K562 (cell line): Measurements from ENCODE around the gene BRD4.
"Not testable (repeated sequence)": the region's sequence is repeated elsewhere in the genome, so short reads cannot be mapped to it uniquely, and the experiment has no call there.

Source experiments
- EP400 ChIP-seq: fragments of 450-650 bp; IDR thresholded peaks from 2 replicates; pipeline ENCODE4 v1.6.1; 2017; ENCODE audit warnings: antibody characterized with exemption, mild to moderate bottlenecking, moderate library complexity
- KDM1A ChIP-seq, 2 experiments: fragments of 450-650 bp; IDR thresholded peaks; 2 replicates each; pipeline ENCODE4 v1.6.1; 2016; ENCODE audit warnings: mild to moderate bottlenecking in 2 of 2
- KLF10 ChIP-seq: fragments of 250-450 bp; sonication (Bioruptor Pico); IDR thresholded peaks from 2 replicates; pipeline ENCODE4 v1.6.1; 2021; ENCODE audit warnings: matching md5 sums
- MTA3 ChIP-seq: fragments of 450-650 bp; formaldehyde crosslinking; IDR thresholded peaks from 2 replicates; pipeline ENCODE4 v1.6.1; 2017; ENCODE audit warnings: mild to moderate bottlenecking, borderline replicate concordance
- NBN ChIP-seq: fragments of 450-650 bp; IDR thresholded peaks from 2 replicates; pipeline ENCODE4 v1.6.1; 2016; ENCODE audit warnings: low read depth, mild to moderate bottlenecking
- NFE2L1 ChIP-seq: fragments of 450-650 bp; IDR thresholded peaks from 2 replicates; pipeline ENCODE4 v1.6.1; 2016; ENCODE audit warnings: missing genetic modification characterization, low read depth, mild to moderate bottlenecking, missing compliant biosample characterization, moderate library complexity, borderline replicate concordance
- RAD21 ChIP-seq, 2 experiments: fragments of 250-450 bp in 1 of 2; fragments of 450-650 bp in 1 of 2; sonication (Bioruptor Pico) in 1 of 2; formaldehyde crosslinking in 1 of 2; IDR thresholded peaks in 1 of 2; conservative IDR thresholded peaks in 1 of 2; 2 replicates each; pipeline versions ENCODE4 v1.4.0 to v1.8.0; 2020 to 2022; ENCODE audit warnings: mild to moderate bottlenecking in 2 of 2, moderate library complexity in 1 of 2
- SRF ChIP-seq, 2 experiments: fragments of 250-450, 450-650 bp in 1 of 2; sonication (Bioruptor Pico) in 1 of 2; sonication (generic) in 1 of 2; formaldehyde crosslinking; IDR thresholded peaks; 2 replicates each; pipeline versions ENCODE4 v1.5.0 to v1.5.1; 2020 to 2022; ENCODE audit warnings: mild to moderate bottlenecking in 1 of 2, missing genetic modification reagents in 1 of 2
- ZC3H4 ChIP-seq: sonication (generic); formaldehyde crosslinking; IDR thresholded peaks from 2 replicates; pipeline ENCODE4 v1.9.0; 2021; ENCODE audit warnings: missing genetic modification reagents, borderline replicate concordance
- TF ChIP-seq, protein P1 (sequence below), 2 experiments: IDR thresholded peaks; 2 replicates each; pipeline ENCODE4 v1.6.1; 2012; ENCODE audit warnings: improper control_type of control experiment in 2 of 2, low read depth in 2 of 2, low read length in 2 of 2, borderline replicate concordance in 1 of 2
- TF ChIP-seq, protein P2 (sequence below), 3 experiments: IDR thresholded peaks in 2 of 3; conservative IDR thresholded peaks in 1 of 3; 2 replicates each; pipeline ENCODE4 v1.5.1; 2011 to 2012; ENCODE audit warnings: low read length in 3 of 3, mild to moderate bottlenecking in 3 of 3, control low read depth in 2 of 3, improper control_type of control experiment in 1 of 3, inconsistent platforms in 1 of 3, low read depth in 1 of 3, mixed read lengths in 1 of 3, moderate library complexity in 1 of 3; ENCODE audit not compliant: insufficient read depth in 2 of 3
- TF ChIP-seq, protein P3 (sequence below), 2 experiments: fragments of 450-650 bp; formaldehyde crosslinking in 1 of 2; IDR thresholded peaks; 2 replicates each; pipeline versions ENCODE4 v1.4.0 to v1.6.1; 2014 to 2020; ENCODE audit warnings: mild to moderate bottlenecking in 2 of 2, borderline replicate concordance in 1 of 2, low read depth in 1 of 2

- not testable (repeated sequence) for TF ChIP-seq NBN; EP400; MTA3; RAD21 (CRISPR knock-in tag; conservative IDR thresholded peaks at IDR 0.05 in 1 of 2, IDR thresholded peaks at IDR 0.05 in 1 of 2); KLF10; ZC3H4 (CRISPR knock-in tag); SRF (CRISPR knock-in tag; IDR thresholded peaks at IDR 0.05); NFE2L1; KDM1A (IDR thresholded peaks at IDR 0.05)
- TF ChIP-seq, protein P1, sequence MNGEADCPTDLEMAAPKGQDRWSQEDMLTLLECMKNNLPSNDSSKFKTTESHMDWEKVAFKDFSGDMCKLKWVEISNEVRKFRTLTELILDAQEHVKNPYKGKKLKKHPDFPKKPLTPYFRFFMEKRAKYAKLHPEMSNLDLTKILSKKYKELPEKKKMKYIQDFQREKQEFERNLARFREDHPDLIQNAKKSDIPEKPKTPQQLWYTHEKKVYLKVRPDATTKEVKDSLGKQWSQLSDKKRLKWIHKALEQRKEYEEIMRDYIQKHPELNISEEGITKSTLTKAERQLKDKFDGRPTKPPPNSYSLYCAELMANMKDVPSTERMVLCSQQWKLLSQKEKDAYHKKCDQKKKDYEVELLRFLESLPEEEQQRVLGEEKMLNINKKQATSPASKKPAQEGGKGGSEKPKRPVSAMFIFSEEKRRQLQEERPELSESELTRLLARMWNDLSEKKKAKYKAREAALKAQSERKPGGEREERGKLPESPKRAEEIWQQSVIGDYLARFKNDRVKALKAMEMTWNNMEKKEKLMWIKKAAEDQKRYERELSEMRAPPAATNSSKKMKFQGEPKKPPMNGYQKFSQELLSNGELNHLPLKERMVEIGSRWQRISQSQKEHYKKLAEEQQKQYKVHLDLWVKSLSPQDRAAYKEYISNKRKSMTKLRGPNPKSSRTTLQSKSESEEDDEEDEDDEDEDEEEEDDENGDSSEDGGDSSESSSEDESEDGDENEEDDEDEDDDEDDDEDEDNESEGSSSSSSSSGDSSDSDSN (IDR thresholded peaks at IDR 0.05; ENCODE audit: borderline replicate concordance in 1 of 2, low read depth in 2 of 2, low read length in 2 of 2): not testable (repeated sequence)
- TF ChIP-seq, protein P2, sequence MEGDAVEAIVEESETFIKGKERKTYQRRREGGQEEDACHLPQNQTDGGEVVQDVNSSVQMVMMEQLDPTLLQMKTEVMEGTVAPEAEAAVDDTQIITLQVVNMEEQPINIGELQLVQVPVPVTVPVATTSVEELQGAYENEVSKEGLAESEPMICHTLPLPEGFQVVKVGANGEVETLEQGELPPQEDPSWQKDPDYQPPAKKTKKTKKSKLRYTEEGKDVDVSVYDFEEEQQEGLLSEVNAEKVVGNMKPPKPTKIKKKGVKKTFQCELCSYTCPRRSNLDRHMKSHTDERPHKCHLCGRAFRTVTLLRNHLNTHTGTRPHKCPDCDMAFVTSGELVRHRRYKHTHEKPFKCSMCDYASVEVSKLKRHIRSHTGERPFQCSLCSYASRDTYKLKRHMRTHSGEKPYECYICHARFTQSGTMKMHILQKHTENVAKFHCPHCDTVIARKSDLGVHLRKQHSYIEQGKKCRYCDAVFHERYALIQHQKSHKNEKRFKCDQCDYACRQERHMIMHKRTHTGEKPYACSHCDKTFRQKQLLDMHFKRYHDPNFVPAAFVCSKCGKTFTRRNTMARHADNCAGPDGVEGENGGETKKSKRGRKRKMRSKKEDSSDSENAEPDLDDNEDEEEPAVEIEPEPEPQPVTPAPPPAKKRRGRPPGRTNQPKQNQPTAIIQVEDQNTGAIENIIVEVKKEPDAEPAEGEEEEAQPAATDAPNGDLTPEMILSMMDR (IDR thresholded peaks at IDR 0.05 in 2 of 3, conservative IDR thresholded peaks at IDR 0.05 in 1 of 3; ENCODE audit: insufficient read depth in 2 of 3, low read depth in 1 of 3, low read length in 3 of 3): not testable (repeated sequence)
- TF ChIP-seq, protein P3, sequence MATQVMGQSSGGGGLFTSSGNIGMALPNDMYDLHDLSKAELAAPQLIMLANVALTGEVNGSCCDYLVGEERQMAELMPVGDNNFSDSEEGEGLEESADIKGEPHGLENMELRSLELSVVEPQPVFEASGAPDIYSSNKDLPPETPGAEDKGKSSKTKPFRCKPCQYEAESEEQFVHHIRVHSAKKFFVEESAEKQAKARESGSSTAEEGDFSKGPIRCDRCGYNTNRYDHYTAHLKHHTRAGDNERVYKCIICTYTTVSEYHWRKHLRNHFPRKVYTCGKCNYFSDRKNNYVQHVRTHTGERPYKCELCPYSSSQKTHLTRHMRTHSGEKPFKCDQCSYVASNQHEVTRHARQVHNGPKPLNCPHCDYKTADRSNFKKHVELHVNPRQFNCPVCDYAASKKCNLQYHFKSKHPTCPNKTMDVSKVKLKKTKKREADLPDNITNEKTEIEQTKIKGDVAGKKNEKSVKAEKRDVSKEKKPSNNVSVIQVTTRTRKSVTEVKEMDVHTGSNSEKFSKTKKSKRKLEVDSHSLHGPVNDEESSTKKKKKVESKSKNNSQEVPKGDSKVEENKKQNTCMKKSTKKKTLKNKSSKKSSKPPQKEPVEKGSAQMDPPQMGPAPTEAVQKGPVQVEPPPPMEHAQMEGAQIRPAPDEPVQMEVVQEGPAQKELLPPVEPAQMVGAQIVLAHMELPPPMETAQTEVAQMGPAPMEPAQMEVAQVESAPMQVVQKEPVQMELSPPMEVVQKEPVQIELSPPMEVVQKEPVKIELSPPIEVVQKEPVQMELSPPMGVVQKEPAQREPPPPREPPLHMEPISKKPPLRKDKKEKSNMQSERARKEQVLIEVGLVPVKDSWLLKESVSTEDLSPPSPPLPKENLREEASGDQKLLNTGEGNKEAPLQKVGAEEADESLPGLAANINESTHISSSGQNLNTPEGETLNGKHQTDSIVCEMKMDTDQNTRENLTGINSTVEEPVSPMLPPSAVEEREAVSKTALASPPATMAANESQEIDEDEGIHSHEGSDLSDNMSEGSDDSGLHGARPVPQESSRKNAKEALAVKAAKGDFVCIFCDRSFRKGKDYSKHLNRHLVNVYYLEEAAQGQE (IDR thresholded peaks at IDR 0.05; ENCODE audit: borderline replicate concordance): not testable (repeated sequence)
- TF ChIP-seq, protein P3 (CRISPR knock-in tag; IDR thresholded peaks at IDR 0.05; ENCODE audit: low read depth): not testable (repeated sequence)
Observed at GRCh38 chr19:15335992-15336391, 3.7 kb upstream of the BRD4 start.
